AG09319 (cell line): Measurements from ENCODE around the gene C1orf167.
A peak's percentile ranks its signal among the peaks of the same experiment; 100 is the strongest.

Experiments
- DNase-seq: peaks from one replicate; pipeline ENCODE4 v3.0.0-alpha.2; 2010; ENCODE audit warnings: low read depth; ENCODE audit errors: extremely low read depth
- TF ChIP-seq, protein P1 (sequence below): IDR thresholded peaks from 2 replicates; pipeline ENCODE4 v1.5.1; 2011; ENCODE audit warnings: low read depth, mild to moderate bottlenecking, inconsistent platforms, low read length, moderate library complexity

The C1orf167 gene

GRCh38 chr1:11730429-11730891, 31.5 kb upstream of the C1orf167 start:
- TF ChIP-seq, protein P1, sequence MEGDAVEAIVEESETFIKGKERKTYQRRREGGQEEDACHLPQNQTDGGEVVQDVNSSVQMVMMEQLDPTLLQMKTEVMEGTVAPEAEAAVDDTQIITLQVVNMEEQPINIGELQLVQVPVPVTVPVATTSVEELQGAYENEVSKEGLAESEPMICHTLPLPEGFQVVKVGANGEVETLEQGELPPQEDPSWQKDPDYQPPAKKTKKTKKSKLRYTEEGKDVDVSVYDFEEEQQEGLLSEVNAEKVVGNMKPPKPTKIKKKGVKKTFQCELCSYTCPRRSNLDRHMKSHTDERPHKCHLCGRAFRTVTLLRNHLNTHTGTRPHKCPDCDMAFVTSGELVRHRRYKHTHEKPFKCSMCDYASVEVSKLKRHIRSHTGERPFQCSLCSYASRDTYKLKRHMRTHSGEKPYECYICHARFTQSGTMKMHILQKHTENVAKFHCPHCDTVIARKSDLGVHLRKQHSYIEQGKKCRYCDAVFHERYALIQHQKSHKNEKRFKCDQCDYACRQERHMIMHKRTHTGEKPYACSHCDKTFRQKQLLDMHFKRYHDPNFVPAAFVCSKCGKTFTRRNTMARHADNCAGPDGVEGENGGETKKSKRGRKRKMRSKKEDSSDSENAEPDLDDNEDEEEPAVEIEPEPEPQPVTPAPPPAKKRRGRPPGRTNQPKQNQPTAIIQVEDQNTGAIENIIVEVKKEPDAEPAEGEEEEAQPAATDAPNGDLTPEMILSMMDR = no peak
- no peak for DNase-seq

- TF ChIP-seq, protein P1 = no peak
- DNase-seq = no peak
Measured at GRCh38 chr1:11731691-11732283, 30.2 kb upstream of the C1orf167 start.

GRCh38 chr1:11733306-11733705, 28.7 kb upstream of the C1orf167 start:
- TF ChIP-seq, protein P1 = no peak
- DNase-seq = no peak

DNA sequence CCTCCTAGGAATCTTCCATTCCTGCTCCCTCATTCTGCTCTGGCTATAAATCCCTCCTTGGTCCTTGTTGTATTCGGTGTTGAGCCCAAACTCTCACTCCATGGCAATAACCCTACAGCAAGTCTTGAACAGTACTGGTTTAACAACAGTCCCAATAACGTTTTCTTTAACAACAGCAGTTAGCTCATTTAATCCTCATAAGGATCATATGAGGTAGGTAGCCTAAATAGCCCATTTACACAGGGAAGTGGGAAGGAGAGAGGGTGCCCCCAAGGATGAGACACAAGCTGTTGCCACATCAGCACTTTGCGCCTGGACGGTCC, 26.5 kb upstream of the C1orf167 start:
- no peak for DNase-seq
- TF ChIP-seq, protein P1 = no peak

DNA sequence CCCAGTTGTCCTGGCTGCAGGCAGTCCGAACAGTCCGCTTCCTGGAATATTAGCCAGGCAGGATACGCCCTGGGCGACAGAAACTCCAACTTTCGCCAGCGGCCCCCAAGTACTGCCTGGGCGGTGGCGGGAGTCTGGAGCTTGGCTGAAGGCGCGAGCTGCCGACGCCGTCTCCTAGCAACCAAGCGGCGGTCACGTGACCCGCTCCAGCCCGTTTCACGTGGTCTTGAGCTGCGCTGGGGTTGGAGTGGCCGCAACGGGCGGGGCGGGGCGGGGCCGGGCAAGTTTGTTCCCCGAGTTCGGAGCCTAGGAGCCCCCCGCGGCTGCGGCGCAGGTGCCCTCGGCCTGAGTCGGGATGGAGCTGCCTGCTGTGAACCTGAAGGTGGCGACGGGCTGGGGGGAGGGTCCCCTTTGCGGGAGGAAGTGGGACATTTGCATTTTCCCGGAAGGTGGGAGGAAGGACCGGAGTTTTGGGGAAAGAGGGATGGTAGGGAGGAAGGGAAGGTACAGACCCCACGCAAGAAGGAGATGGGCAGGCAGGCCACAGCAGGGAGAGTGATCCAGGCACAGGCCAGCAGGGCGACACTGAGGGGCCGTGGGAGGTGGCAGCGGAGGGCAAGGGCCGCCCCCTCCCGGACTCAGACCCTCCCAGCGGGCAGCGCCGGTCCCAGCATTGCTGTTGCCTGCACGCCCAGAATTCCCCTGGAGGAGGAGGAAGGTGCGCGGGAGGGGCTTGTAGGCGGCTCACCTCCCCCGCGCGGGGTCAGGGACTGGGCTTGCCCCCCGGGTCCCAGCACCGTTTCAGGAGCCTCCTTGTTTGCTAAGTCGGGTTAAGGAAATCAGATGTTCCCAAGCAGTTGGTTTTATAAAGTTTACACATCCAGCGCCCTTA, 25.9 kb upstream of the C1orf167 start, which contains the start of gene AGTRAP:
AGTRAP (plus strand) TSS at position 283 of the 892 bp plus-strand sequence; CDS start at position 356, 73 bp downstream.
- DNase-seq = peak; percentile 76
- TF ChIP-seq, protein P1 = no peak; the same call in 1 of the 2 replicates

DNA sequence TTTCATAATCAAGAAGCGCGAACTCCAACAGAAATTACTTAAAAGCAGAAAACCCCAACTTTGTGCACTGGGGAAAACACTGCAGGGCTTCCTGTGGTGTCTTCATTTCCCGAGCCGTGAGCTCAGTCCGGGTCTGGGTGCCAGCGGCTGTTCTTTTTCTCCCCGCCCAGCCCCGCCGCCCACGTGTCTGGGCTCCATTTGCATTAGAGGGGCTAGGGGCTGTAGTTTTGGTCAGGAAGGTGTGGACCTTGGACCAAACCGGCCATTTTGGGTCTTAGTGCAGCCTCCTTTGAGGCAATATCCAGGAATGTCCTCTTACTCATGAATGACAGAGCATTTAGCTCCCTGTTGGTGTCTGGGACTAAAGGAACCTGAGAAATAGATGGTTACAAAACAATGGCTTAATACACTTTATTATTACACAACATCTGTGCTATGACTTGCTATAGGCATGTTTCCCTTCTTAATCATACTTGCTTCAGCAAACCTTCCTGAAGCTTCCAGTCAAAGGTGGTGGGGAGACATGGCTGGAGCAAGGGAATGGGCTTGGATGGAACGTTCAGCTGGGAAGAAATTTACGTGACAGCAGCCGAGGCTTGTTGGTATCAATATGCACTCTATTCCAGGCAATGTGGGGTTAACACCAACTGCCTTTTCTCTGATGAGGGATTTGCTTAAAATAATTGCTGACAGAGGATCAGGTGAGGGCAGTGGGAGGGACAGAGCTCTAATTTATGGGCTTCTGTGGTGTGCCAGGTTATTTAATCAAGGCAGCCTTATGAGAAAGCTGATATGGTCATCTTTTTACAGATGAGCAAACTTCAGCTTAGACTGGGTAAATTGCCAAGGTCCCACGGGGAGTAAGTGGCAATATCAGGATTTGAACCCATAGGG, 25.0 kb upstream of the C1orf167 start:
- no peak for DNase-seq
- TF ChIP-seq, protein P1 = no peak
